ENCODE data around the gene ABRAXAS1.
"Not testable (repeated sequence)": the region's sequence is repeated elsewhere in the genome, so short reads cannot be mapped to it uniquely, and the experiment has no call there.

Gene ABRAXAS1

GRCh38 chr4:83496085-83496917 lies 11.4 kb upstream of the ABRAXAS1 start:
- H3K4me3 ChIP-seq (ENCODE audit: low read depth, low read length); H3K4me1 ChIP-seq (ENCODE audit: control insufficient read depth, insufficient read depth, low read length): not testable (repeated sequence)

GRCh38 chr4:83490876-83491450 lies 6.1 kb upstream of the ABRAXAS1 start:
- no peaks in the 10 kb centered on the region for H3K4me1 ChIP-seq (ENCODE audit: control insufficient read depth, insufficient read depth, low read length)
- no peaks in the 10 kb centered on the region for H3K27me3 ChIP-seq (ENCODE audit: control insufficient read depth, insufficient read depth, low read length)
- no peak overlapping the region for H3K27ac ChIP-seq (ENCODE audit: low read depth, low read length)
- H3K36me3 ChIP-seq (ENCODE audit: control insufficient read depth, insufficient read depth, low read length) = no peaks in the 10 kb centered on the region
- H3K4me3 ChIP-seq (ENCODE audit: low read depth, low read length) = no peak overlapping the region
- H3K9me3 ChIP-seq (ENCODE audit: control insufficient read depth, insufficient read depth, low read length) = no peaks in the 10 kb centered on the region
- no peak overlapping the region for H3K9ac ChIP-seq (ENCODE audit: low read depth, low read length)

More at GRCh38 chr4:83496085-83496917, 11.4 kb upstream of the ABRAXAS1 start:
- not testable (repeated sequence) for H3K9ac ChIP-seq (ENCODE audit: low read depth, low read length); H3K36me3 ChIP-seq (ENCODE audit: control insufficient read depth, insufficient read depth, low read length); H3K27me3 ChIP-seq (ENCODE audit: control insufficient read depth, insufficient read depth, low read length); H3K9me3 ChIP-seq (ENCODE audit: control insufficient read depth, insufficient read depth, low read length); H3K27ac ChIP-seq (ENCODE audit: low read depth, low read length)

DNA sequence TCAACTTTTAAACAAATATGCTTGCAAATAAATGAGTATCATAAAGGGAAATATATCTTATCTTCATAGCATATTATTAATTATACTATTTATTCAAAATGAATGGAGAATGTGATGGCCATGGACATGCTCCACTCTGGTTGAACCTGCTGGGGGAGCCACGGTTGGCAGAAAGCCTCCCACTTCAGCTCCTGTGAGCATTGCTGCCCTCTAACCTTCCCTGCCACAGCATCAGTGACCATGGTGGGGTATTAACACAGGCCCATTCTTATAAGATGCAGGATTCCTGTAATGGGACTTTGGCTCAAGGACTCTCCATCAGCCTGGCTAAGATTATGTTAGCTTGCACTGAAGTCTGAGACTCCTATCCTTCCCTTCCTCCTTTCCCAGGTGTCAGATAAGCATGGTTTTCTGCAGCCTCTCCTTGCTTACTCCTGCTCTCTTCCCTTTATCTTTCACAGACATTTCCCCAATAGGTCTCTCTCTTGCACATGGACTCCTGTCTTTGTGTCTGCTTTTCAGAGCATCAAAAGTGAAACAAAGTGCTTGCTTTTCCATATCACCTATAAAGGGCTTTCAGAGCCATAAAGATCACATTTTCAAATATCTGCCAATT lies 4.9 kb upstream of the ABRAXAS1 start:
- Histone ChIP-seq H3K4me3 (ENCODE audit: low read depth, low read length) (no peak overlapping the region), H3K9me3 (ENCODE audit: control insufficient read depth, insufficient read depth, low read length) (no peaks in the 10 kb centered on the region), H3K36me3 (ENCODE audit: control insufficient read depth, insufficient read depth, low read length) (no peaks in the 10 kb centered on the region), H3K27me3 (ENCODE audit: control insufficient read depth, insufficient read depth, low read length) (no peaks in the 10 kb centered on the region), H3K4me1 (ENCODE audit: control insufficient read depth, insufficient read depth, low read length) (peaks cover 5% of the 10 kb centered on the region), H3K9ac (ENCODE audit: low read depth, low read length) (no peak overlapping the region), H3K27ac (ENCODE audit: low read depth, low read length) (no peak overlapping the region)

GRCh38 chr4:83486457-83487129 lies 1.7 kb upstream of the ABRAXAS1 start:
- H3K9me3 ChIP-seq (ENCODE audit: control insufficient read depth, insufficient read depth, low read length) = no peaks in the 10 kb centered on the region
- no peak overlapping the region for H3K27ac ChIP-seq (ENCODE audit: low read depth, low read length)
- H3K27me3 ChIP-seq (ENCODE audit: control insufficient read depth, insufficient read depth, low read length) = peaks cover 7% of the 10 kb centered on the region
- no peak overlapping the region for H3K9ac ChIP-seq (ENCODE audit: low read depth, low read length)
- H3K36me3 ChIP-seq (ENCODE audit: control insufficient read depth, insufficient read depth, low read length) = no peaks in the 10 kb centered on the region
- peaks cover 5% of the 10 kb centered on the region for H3K4me1 ChIP-seq (ENCODE audit: control insufficient read depth, insufficient read depth, low read length)
- H3K4me3 ChIP-seq (ENCODE audit: low read depth, low read length) = no peak overlapping the region

GRCh38 chr4:83473966-83474365 lies 10.9 kb downstream of the ABRAXAS1 start:
- Histone ChIP-seq H3K9ac (ENCODE audit: low read depth, low read length) (no peak overlapping the region), H3K9me3 (ENCODE audit: control insufficient read depth, insufficient read depth, low read length) (no peaks in the 10 kb centered on the region), H3K4me1 (ENCODE audit: control insufficient read depth, insufficient read depth, low read length) (no peaks in the 10 kb centered on the region), H3K4me3 (ENCODE audit: low read depth, low read length) (no peak overlapping the region), H3K36me3 (ENCODE audit: control insufficient read depth, insufficient read depth, low read length) (peaks cover 27% of the 10 kb centered on the region), H3K27ac (ENCODE audit: low read depth, low read length) (no peak overlapping the region), H3K27me3 (ENCODE audit: control insufficient read depth, insufficient read depth, low read length) (no peaks in the 10 kb centered on the region)

GRCh38 chr4:83473423-83473822 lies 11.5 kb downstream of the ABRAXAS1 start:
- no peaks in the 10 kb centered on the region for H3K4me1 ChIP-seq (ENCODE audit: control insufficient read depth, insufficient read depth, low read length)
- peaks cover 31% of the 10 kb centered on the region for H3K36me3 ChIP-seq (ENCODE audit: control insufficient read depth, insufficient read depth, low read length)
- H3K27me3 ChIP-seq (ENCODE audit: control insufficient read depth, insufficient read depth, low read length) = no peaks in the 10 kb centered on the region
- no peak overlapping the region for H3K4me3 ChIP-seq (ENCODE audit: low read depth, low read length)
- H3K9me3 ChIP-seq (ENCODE audit: control insufficient read depth, insufficient read depth, low read length) = no peaks in the 10 kb centered on the region
- H3K27ac ChIP-seq (ENCODE audit: low read depth, low read length) = no peak overlapping the region
- no peak overlapping the region for H3K9ac ChIP-seq (ENCODE audit: low read depth, low read length)

GRCh38 chr4:83456184-83456501 lies 28.8 kb downstream of the ABRAXAS1 start:
- Histone ChIP-seq H3K4me1 (ENCODE audit: control insufficient read depth, insufficient read depth, low read length) (no peaks in the 10 kb centered on the region; the same call in 1 of the 2 replicates), H3K4me3 (ENCODE audit: low read depth, low read length) (peak overlapping the region; percentile 81), H3K9ac (ENCODE audit: low read depth, low read length) (peak overlapping the region; percentile 80), H3K27ac (ENCODE audit: low read depth, low read length) (peak overlapping the region; percentile 98), H3K27me3 (ENCODE audit: control insufficient read depth, insufficient read depth, low read length) (no peaks in the 10 kb centered on the region), H3K36me3 (ENCODE audit: control insufficient read depth, insufficient read depth, low read length) (peaks cover 54% of the 10 kb centered on the region), H3K9me3 (ENCODE audit: control insufficient read depth, insufficient read depth, low read length) (no peaks in the 10 kb centered on the region)

DNA sequence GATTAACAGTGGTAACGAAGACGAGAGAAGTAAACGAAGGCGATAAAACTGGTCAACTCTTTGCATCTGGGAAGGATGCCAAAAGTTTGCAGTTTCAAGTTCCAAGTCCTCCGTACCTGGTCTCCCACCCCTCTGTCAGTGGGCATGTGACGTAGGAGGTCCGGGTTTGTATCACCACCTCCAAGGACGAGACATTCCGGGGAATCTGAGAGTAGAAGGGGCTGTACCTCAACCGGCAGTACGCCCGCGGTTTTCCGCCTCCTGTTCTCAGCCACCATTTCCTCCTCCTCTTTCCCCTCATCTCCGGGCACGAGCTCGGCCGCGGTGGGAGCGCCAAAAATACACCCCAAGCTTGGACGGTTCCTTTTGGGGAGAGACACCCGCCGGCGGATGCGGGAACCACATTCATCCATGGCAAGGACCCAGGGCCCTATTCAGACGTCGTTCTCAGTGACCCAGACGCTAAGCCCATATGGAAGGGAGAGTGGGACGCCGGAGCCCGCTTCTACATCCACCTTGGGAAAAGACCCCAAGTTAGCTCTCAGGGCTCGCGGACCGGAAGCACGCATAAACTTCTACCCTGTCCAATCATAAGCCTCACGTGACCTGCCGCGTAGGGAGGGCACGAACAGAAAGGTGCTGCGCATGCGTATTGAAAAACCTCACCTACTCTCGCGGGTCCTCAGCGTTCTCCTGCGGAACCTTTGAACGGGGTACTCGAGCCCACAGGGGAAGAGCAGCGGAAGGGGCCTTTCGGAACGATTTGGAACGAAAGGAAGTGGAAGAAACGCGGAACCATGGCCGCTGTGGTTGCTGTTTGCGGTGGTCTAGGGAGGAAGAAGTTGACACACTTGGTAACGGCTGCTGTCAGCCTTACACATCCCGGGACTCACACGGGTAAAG lies 29.4 kb downstream of the ABRAXAS1 start, which contains the start of the genes HELQ and MRPS18C:
TSS of gene HELQ (minus strand) at position 543 of the 903 bp plus-strand sequence. CDS start at position 413, 130 bp downstream.
TSS of gene MRPS18C (plus strand) at position 778 of the 903 bp plus-strand sequence. CDS start at position 798, 20 bp downstream.
- Histone ChIP-seq H3K4me1 (ENCODE audit: control insufficient read depth, insufficient read depth, low read length) (no peaks in the 10 kb centered on the region; the same call in 1 of the 2 replicates), H3K36me3 (ENCODE audit: control insufficient read depth, insufficient read depth, low read length) (peaks cover 48% of the 10 kb centered on the region), H3K9ac (ENCODE audit: low read depth, low read length) (peak within 1 kb of the TSS; percentile 84), H3K27me3 (ENCODE audit: control insufficient read depth, insufficient read depth, low read length) (no peaks in the 10 kb centered on the region), H3K27ac (ENCODE audit: low read depth, low read length) (peak within 1 kb of the TSS; percentile 98), H3K9me3 (ENCODE audit: control insufficient read depth, insufficient read depth, low read length) (no peaks in the 10 kb centered on the region), H3K4me3 (ENCODE audit: low read depth, low read length) (peak within 1 kb of the TSS; percentile 81)

- peak overlapping the region; percentile 84 for H3K9ac ChIP-seq (ENCODE audit: low read depth, low read length)
- no peaks in the 10 kb centered on the region for H3K27me3 ChIP-seq (ENCODE audit: control insufficient read depth, insufficient read depth, low read length)
- peak overlapping the region; percentile 81 for H3K4me3 ChIP-seq (ENCODE audit: low read depth, low read length)
- no peak overlapping the region for H3K27ac ChIP-seq (ENCODE audit: low read depth, low read length)
- H3K4me1 ChIP-seq (ENCODE audit: control insufficient read depth, insufficient read depth, low read length) = no peaks in the 10 kb centered on the region; the same call in 1 of the 2 replicates
- H3K36me3 ChIP-seq (ENCODE audit: control insufficient read depth, insufficient read depth, low read length) = peaks cover 41% of the 10 kb centered on the region
- H3K9me3 ChIP-seq (ENCODE audit: control insufficient read depth, insufficient read depth, low read length) = no peaks in the 10 kb centered on the region
These were observed 30.2 kb downstream of the ABRAXAS1 start for GRCh38 chr4:83454686-83455085.

DNA sequence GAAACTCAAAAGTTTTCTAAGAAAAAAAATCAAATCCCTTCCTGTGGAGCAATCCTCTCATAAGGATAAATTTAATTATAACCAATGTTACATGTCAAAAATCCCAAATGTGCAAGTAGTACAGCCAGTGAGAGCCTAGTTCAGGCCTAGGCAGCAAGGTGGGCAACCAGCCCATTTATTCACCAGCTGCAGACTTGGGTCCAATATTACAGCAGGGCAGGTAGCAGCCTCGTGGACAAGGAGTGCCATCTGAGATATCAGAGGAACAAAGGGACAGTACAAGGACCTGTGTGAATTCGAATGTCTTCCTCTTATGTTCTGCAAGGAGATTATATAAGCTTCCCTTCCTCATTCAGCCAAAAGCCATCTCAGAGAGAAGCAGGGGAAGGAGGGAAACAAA lies 35.9 kb downstream of the ABRAXAS1 start:
- no peak overlapping the region for H3K9ac ChIP-seq (ENCODE audit: low read depth, low read length)
- no peak overlapping the region for H3K27ac ChIP-seq (ENCODE audit: low read depth, low read length)
- H3K4me3 ChIP-seq (ENCODE audit: low read depth, low read length) = no peak overlapping the region
- H3K9me3 ChIP-seq (ENCODE audit: control insufficient read depth, insufficient read depth, low read length) = no peaks in the 10 kb centered on the region
- no peaks in the 10 kb centered on the region for H3K27me3 ChIP-seq (ENCODE audit: control insufficient read depth, insufficient read depth, low read length)
- H3K4me1 ChIP-seq (ENCODE audit: control insufficient read depth, insufficient read depth, low read length) = no peaks in the 10 kb centered on the region
- H3K36me3 ChIP-seq (ENCODE audit: control insufficient read depth, insufficient read depth, low read length) = peaks cover 17% of the 10 kb centered on the region

Measured in HUES48 (cell line).